ELF-1 (cell line): ENCODE data around the gene DYNC1H1.

Source experiments
- DNase-seq: peaks from one replicate; pipeline ENCODE4 v3.0.0-alpha.2; 2016; ENCODE audit warnings: low read depth, low spot score

Gene DYNC1H1

GRCh38 chr14:101944451-101944850 is 19.9 kb upstream of the DYNC1H1 start:
- no peak for DNase-seq

GRCh38 chr14:101945171-101945570 is 19.2 kb upstream of the DYNC1H1 start:
- peak; percentile 70 for DNase-seq

- no peak for DNase-seq
Observed at GRCh38 chr14:101947577-101947903, 16.8 kb upstream of the DYNC1H1 start.

- peak; percentile 100 for DNase-seq
Observed at GRCh38 chr14:101947904-101948665, 16.3 kb upstream of the DYNC1H1 start.

- DNase-seq = no peak
Observed at GRCh38 chr14:101948666-101949216, 15.6 kb upstream of the DYNC1H1 start.

- DNase-seq = no peak
Observed at GRCh38 chr14:101950100-101950499, 14.3 kb upstream of the DYNC1H1 start.

GRCh38 chr14:101950516-101951215 is 13.7 kb upstream of the DYNC1H1 start:
- DNase-seq = no peak

- DNase-seq = peak; percentile 34
Observed at GRCh38 chr14:101953151-101953550, 11.2 kb upstream of the DYNC1H1 start.

- no peak for DNase-seq
Observed at GRCh38 chr14:101954501-101954900, 9.9 kb upstream of the DYNC1H1 start.

- no peak for DNase-seq
Observed at GRCh38 chr14:101955695-101956161, 8.6 kb upstream of the DYNC1H1 start.

- no peak for DNase-seq
Observed at GRCh38 chr14:101956179-101956885, 8.0 kb upstream of the DYNC1H1 start.

- no peak for DNase-seq
Observed at GRCh38 chr14:101957406-101958234, 6.8 kb upstream of the DYNC1H1 start.

GRCh38 chr14:101958418-101959180 is 5.8 kb upstream of the DYNC1H1 start:
- DNase-seq = no peak

GRCh38 chr14:101959277-101959676 is 5.1 kb upstream of the DYNC1H1 start:
- DNase-seq = no peak

- peak; percentile 75 for DNase-seq
Observed at GRCh38 chr14:101960225-101960624, 4.1 kb upstream of the DYNC1H1 start.

GRCh38 chr14:101961011-101961721 is 3.2 kb upstream of the DYNC1H1 start:
- DNase-seq = peak; percentile 93

- no peak for DNase-seq
Observed at GRCh38 chr14:101961746-101962502, 2.4 kb upstream of the DYNC1H1 start.

- DNase-seq = peak; percentile 73
Observed at GRCh38 chr14:101962503-101962874, 1.9 kb upstream of the DYNC1H1 start.

- no peak for DNase-seq
Observed at GRCh38 chr14:101963052-101963451, 1.3 kb upstream of the DYNC1H1 start.
